ENCODE measurements around the gene ATG10.

The ATG10 gene

GRCh38 chr5:82168294-82168693 lies 196.5 kb downstream of the ATG10 start:
- no peak for DNase-seq

GRCh38 chr5:82169892-82170291 lies 198.1 kb downstream of the ATG10 start:
- DNase-seq: no peak

GRCh38 chr5:82174128-82174918 lies 202.5 kb downstream of the ATG10 start:
- peak; percentile 21 for DNase-seq

GRCh38 chr5:82174919-82175219 lies 203.0 kb downstream of the ATG10 start:
- no peak for DNase-seq

GRCh38 chr5:82176115-82176814 lies 204.4 kb downstream of the ATG10 start:
- DNase-seq: no peak

GRCh38 chr5:82178378-82178777 lies 206.6 kb downstream of the ATG10 start:
- DNase-seq: no peak

GRCh38 chr5:82182662-82183061 lies 210.8 kb downstream of the ATG10 start:
- no peak for DNase-seq

- peak; percentile 0 for DNase-seq
These were observed 212.0 kb downstream of the ATG10 start for GRCh38 chr5:82183828-82184227.

GRCh38 chr5:82185851-82186250 lies 214.0 kb downstream of the ATG10 start:
- no peak for DNase-seq

- DNase-seq: no peak
These were observed 225.7 kb downstream of the ATG10 start for GRCh38 chr5:82197550-82197949.

GRCh38 chr5:82204567-82204966 lies 232.7 kb downstream of the ATG10 start:
- DNase-seq: no peak

- no peak for DNase-seq
These were observed 233.2 kb downstream of the ATG10 start for GRCh38 chr5:82205005-82205404.

- DNase-seq: no peak
These were observed 236.5 kb downstream of the ATG10 start for GRCh38 chr5:82208371-82208770.

- DNase-seq: no peak
These were observed 240.2 kb downstream of the ATG10 start for GRCh38 chr5:82211855-82212572.

- no peak for DNase-seq
These were observed 246.1 kb downstream of the ATG10 start for GRCh38 chr5:82217917-82218316.

GRCh38 chr5:82218374-82219156 lies 246.7 kb downstream of the ATG10 start:
- DNase-seq: no peak

- no peak for DNase-seq
These were observed 249.2 kb downstream of the ATG10 start for GRCh38 chr5:82221020-82221419.

GRCh38 chr5:82222597-82223574 lies 251.1 kb downstream of the ATG10 start:
- DNase-seq: no peak

GRCh38 chr5:82225525-82226172 lies 253.8 kb downstream of the ATG10 start:
- DNase-seq: no peak

- no peak for DNase-seq
These were observed 263.1 kb downstream of the ATG10 start for GRCh38 chr5:82234885-82235284.

- no peak for DNase-seq
These were observed 272.3 kb downstream of the ATG10 start for GRCh38 chr5:82244151-82244550.
